ENCODE data around the gene EIF4A2. TPM values are rescaled to one million over a fixed set of nuclear protein-coding genes. Genes with fewer than 3 reads are reported as not detected.

Gene EIF4A2
- 100 to 1,000 TPM; 184 to 241 TPM for polyA plus RNA-seq

DNA sequence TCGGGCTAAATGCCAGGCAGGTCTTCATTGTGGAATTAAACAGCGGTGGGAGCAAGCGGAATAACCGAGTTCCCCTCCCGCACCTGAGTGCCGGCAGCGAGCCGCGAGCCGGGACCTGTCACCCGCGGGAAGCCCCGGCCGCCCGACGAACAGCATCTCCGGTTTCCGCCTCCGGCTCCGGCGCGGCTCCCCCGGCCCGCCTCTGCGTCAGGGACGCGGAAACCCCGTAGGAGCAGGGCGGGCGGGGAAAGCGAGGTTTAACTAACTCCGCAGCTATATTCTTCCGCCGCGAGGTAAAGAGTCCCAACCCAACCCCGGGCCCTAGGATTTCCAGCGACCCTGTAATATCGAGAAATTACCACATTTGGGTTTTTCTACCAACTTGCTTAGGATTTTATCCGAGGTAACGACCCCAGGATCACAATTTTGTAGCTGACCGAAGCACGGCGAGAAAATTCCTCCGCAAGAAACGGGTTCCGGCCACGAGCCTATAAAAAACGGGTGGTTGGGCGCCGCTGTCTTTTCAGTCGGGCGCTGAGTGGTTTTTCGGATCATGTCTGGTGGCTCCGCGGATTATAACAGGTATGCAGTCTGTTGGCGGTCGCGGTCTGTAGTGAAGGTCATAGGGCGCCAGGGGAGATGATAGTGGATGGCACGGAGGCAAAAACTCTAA lies at the start of gene EIF4A2:
Gene EIF4A2, plus strand, starts transcription at position 520 of the 673 bp plus-strand sequence. Its CDS starts 34 bp downstream, at position 554.
- H3K4me1 ChIP-seq (ENCODE audit: control insufficient read depth in 2 of 2, insufficient read depth in 2 of 2, low read length in 1 of 2), result no peaks in the 10 kb centered on the region
- peak within 1 kb of the TSS; percentile 96 to 98 for H3K27ac ChIP-seq (ENCODE audit: low read depth in 2 of 2, low read length in 1 of 2)
- H3K36me3 ChIP-seq (ENCODE audit: control insufficient read depth in 2 of 2, insufficient read depth in 2 of 2, low read length in 1 of 2), result peaks cover 12 to 14% of the 10 kb centered on the region in 2 donors
- peak within 1 kb of the TSS; percentile 96 to 100 for H3K4me3 ChIP-seq (ENCODE audit: low read depth in 1 of 2, low read length in 2 of 2)
- 0% methylated on average over 56 to 60 of the region's 60 CpGs for WGBS, 2 donors
- no peaks in the 10 kb centered on the region for H3K27me3 ChIP-seq (ENCODE audit: control insufficient read depth in 1 of 2, insufficient read depth in 2 of 2, low read length in 2 of 2)
- H3K9me3 ChIP-seq (ENCODE audit: control insufficient read depth in 2 of 2, insufficient read depth in 1 of 2, low read depth in 1 of 2, low read length in 1 of 2), result no peaks in the 10 kb centered on the region

DNA sequence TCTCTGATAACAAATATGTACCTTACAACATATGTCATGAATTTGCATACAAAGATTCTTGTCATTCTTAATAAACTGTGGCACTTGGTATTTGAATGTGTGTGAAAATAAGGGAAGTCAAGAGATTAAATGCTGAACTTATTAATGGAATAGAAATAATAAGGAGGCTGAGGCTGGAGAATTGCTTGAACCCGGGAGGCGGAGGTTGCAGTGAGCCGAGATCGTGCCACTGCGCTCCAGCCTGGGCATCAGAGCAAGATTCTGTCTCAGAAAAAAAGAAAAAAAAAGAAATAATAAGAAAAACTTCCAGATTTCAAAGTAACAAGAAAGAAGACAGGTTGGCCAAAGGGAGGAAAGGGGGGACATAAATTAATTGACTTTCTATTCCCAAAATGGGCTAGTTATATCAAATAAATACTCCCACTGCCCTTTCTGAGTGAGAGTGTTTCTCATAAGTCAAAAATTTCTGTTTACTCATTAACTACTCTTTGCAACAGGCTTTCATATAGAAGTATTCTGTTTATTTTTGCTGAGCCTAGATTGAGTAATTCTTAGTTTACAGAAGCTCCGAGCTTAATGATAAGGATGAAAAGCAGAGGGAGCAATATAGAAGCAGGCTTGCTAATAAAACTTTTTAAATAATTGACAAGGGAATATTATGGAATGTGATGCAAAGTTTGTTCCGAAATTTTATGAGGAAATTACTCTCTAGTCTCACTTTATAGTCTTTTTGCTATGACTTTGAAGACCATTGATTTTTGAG lies 40.6 kb upstream of the EIF4A2 start:
- 73 to 86% methylated on average over 7 of the region's 7 CpGs for WGBS, 2 donors
- H3K4me1 ChIP-seq (ENCODE audit: control insufficient read depth in 2 of 2, insufficient read depth in 2 of 2, low read length in 1 of 2), result no peaks in the 10 kb centered on the region
- no peak overlapping the region for H3K4me3 ChIP-seq (ENCODE audit: low read depth in 1 of 2, low read length in 2 of 2)
- no peak overlapping the region for H3K27ac ChIP-seq (ENCODE audit: low read depth in 2 of 2, low read length in 1 of 2)
- H3K9me3 ChIP-seq (ENCODE audit: control insufficient read depth in 2 of 2, insufficient read depth in 1 of 2, low read depth in 1 of 2, low read length in 1 of 2), result no peaks in the 10 kb centered on the region
- H3K27me3 ChIP-seq (ENCODE audit: control insufficient read depth in 1 of 2, insufficient read depth in 2 of 2, low read length in 2 of 2), result no peaks in the 10 kb centered on the region
- H3K36me3 ChIP-seq (ENCODE audit: control insufficient read depth in 2 of 2, insufficient read depth in 2 of 2, low read length in 1 of 2), result no peaks in the 10 kb centered on the region

DNA sequence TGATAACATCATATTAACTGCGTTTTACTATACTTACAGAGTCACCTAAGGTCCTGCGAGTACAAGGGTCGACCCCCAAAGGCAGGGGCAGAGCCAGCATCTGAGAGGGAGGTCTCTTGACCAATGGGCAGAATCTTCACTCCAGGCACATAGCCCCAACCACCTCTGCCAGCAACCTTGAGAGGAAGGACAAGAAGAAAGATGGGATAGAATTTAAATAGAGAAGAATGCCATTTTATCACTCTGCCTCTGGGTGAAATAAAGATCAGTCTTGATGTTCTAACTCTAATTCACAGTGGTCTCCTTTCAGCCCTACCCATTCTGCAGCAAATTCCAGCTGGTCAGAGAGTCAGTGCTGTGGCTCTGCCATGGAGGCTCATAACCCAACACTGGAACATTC lies 39.7 kb upstream of the EIF4A2 start:
- H3K27ac ChIP-seq (ENCODE audit: low read depth in 2 of 2, low read length in 1 of 2), result no peak overlapping the region
- no peaks in the 10 kb centered on the region for H3K36me3 ChIP-seq (ENCODE audit: control insufficient read depth in 2 of 2, insufficient read depth in 2 of 2, low read length in 1 of 2)
- WGBS, 2 donors, result 53 to 70% methylated on average over 3 of the region's 3 CpGs

DNA sequence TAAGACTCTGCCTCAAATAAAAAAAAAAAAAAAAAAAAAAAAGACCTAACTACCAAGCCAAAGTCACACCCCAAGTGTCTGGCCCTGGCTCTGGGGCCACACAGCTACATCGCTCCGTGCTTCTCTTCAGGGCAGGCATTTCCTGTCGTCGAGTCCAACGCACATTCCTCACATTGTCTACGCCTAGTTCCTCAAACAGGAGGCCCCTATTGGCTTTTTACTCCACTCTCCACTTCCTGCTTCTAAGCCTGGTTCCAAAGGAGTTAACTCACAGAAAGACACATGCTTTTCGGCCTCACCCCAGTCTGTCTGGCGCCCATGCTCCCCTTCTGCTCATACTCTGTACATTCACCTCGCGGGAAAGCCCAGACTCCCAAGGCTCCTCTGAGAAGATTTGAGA lies 37.4 kb upstream of the EIF4A2 start:
- no peaks in the 10 kb centered on the region for H3K9me3 ChIP-seq (ENCODE audit: control insufficient read depth in 2 of 2, insufficient read depth in 1 of 2, low read depth in 1 of 2, low read length in 1 of 2)
- peak overlapping the region in 1 of 2 donors; percentile 45 for H3K27ac ChIP-seq (ENCODE audit: low read depth in 2 of 2, low read length in 1 of 2)
- 28 to 31% methylated on average over 9 to 10 of the region's 10 CpGs for WGBS, 2 donors

More for the DNA sequence above, 39.7 kb upstream of the EIF4A2 start:
- Histone ChIP-seq H3K4me1 (ENCODE audit: control insufficient read depth in 2 of 2, insufficient read depth in 2 of 2, low read length in 1 of 2) (no peaks in the 10 kb centered on the region), H3K4me3 (ENCODE audit: low read depth in 1 of 2, low read length in 2 of 2) (no peak overlapping the region), H3K9me3 (ENCODE audit: control insufficient read depth in 2 of 2, insufficient read depth in 1 of 2, low read depth in 1 of 2, low read length in 1 of 2) (no peaks in the 10 kb centered on the region), H3K27me3 (ENCODE audit: control insufficient read depth in 1 of 2, insufficient read depth in 2 of 2, low read length in 2 of 2) (no peaks in the 10 kb centered on the region)

DNA sequence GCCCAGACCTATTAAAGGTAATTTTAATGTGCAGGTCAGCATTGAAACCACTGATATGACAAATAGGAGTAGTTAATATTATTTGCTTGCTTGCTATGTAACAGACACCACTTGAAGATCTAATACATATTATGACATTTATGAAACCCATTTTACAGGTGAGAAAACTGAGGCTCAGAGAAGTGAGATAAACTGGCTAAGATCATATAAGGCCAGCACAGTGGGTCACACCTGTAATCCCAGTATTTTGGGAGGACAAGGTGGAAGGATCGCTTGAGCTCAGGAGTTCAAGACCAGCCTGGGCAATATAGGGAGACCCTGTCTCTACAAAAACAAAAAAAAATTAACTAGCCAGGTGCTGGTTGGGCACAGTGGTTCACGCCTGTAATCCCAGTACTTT lies 33.1 kb upstream of the EIF4A2 start:
- Histone ChIP-seq H3K27me3 (ENCODE audit: control insufficient read depth in 1 of 2, insufficient read depth in 2 of 2, low read length in 2 of 2) (no peaks in the 10 kb centered on the region), H3K4me1 (ENCODE audit: control insufficient read depth in 2 of 2, insufficient read depth in 2 of 2, low read length in 1 of 2) (no peaks in the 10 kb centered on the region), H3K4me3 (ENCODE audit: low read depth in 1 of 2, low read length in 2 of 2) (no peak overlapping the region), H3K27ac (ENCODE audit: low read depth in 2 of 2, low read length in 1 of 2) (no peak overlapping the region), H3K36me3 (ENCODE audit: control insufficient read depth in 2 of 2, insufficient read depth in 2 of 2, low read length in 1 of 2) (no peaks in the 10 kb centered on the region), H3K9me3 (ENCODE audit: control insufficient read depth in 2 of 2, insufficient read depth in 1 of 2, low read depth in 1 of 2, low read length in 1 of 2) (no peaks in the 10 kb centered on the region)
- WGBS, 2 donors, result 95 to 97% methylated on average over 2 of the region's 2 CpGs

More for the DNA sequence above, 37.4 kb upstream of the EIF4A2 start:
- H3K4me1 ChIP-seq (ENCODE audit: control insufficient read depth in 2 of 2, insufficient read depth in 2 of 2, low read length in 1 of 2), result no peaks in the 10 kb centered on the region
- H3K36me3 ChIP-seq (ENCODE audit: control insufficient read depth in 2 of 2, insufficient read depth in 2 of 2, low read length in 1 of 2), result no peaks in the 10 kb centered on the region
- H3K4me3 ChIP-seq (ENCODE audit: low read depth in 1 of 2, low read length in 2 of 2), result no peak overlapping the region
- no peaks in the 10 kb centered on the region for H3K27me3 ChIP-seq (ENCODE audit: control insufficient read depth in 1 of 2, insufficient read depth in 2 of 2, low read length in 2 of 2)

DNA sequence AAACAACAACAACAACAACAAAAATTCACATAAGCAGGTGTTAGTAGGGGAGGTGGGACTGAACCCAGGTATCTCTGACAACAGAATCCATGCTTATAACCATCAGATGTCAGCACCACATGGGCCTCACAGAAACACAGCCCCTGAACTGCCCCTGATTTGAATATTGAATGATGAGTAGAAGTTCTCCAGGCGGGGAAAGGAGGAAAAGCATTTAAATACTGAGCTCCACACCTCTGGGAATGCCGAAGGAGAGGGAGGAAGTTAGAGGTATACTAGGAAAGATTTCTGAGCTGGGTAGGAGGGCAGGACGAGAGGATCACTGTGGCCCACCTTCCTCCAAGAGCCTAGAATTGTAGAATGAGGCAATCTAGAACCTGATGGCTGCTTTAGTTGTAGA lies 31.9 kb upstream of the EIF4A2 start:
- Histone ChIP-seq H3K4me1 (ENCODE audit: control insufficient read depth in 2 of 2, insufficient read depth in 2 of 2, low read length in 1 of 2) (no peaks in the 10 kb centered on the region), H3K36me3 (ENCODE audit: control insufficient read depth in 2 of 2, insufficient read depth in 2 of 2, low read length in 1 of 2) (no peaks in the 10 kb centered on the region), H3K27ac (ENCODE audit: low read depth in 2 of 2, low read length in 1 of 2) (no peak overlapping the region), H3K9me3 (ENCODE audit: control insufficient read depth in 2 of 2, insufficient read depth in 1 of 2, low read depth in 1 of 2, low read length in 1 of 2) (no peaks in the 10 kb centered on the region), H3K4me3 (ENCODE audit: low read depth in 1 of 2, low read length in 2 of 2) (no peak overlapping the region), H3K27me3 (ENCODE audit: control insufficient read depth in 1 of 2, insufficient read depth in 2 of 2, low read length in 2 of 2) (no peaks in the 10 kb centered on the region)
- WGBS, 2 donors, result 73 to 79% methylated on average over 3 of the region's 3 CpGs

DNA sequence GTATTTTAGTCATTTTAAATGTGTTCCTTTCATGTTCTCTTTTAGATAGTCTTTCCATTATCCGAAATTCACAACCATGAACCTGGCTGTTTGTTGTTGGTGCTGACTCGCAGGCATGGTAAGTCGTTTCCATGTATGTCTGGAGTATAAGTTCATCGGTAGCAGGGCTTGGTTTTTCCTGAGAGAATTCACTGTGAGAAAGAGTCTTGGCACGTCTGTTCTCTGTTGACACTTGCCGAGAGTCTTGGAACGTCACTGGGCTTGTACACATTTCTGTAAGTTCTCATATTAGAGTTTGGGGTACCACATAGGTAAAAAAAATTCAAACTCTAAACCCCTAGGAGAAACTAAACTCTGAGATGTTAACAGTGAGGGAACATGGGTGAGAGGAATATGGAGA lies 29.4 kb upstream of the EIF4A2 start:
- Histone ChIP-seq H3K4me3 (ENCODE audit: low read depth in 1 of 2, low read length in 2 of 2) (no peak overlapping the region), H3K36me3 (ENCODE audit: control insufficient read depth in 2 of 2, insufficient read depth in 2 of 2, low read length in 1 of 2) (no peaks in the 10 kb centered on the region), H3K27me3 (ENCODE audit: control insufficient read depth in 1 of 2, insufficient read depth in 2 of 2, low read length in 2 of 2) (no peaks in the 10 kb centered on the region), H3K27ac (ENCODE audit: low read depth in 2 of 2, low read length in 1 of 2) (peak overlapping the region in 1 of 2 donors; percentile 53), H3K9me3 (ENCODE audit: control insufficient read depth in 2 of 2, insufficient read depth in 1 of 2, low read depth in 1 of 2, low read length in 1 of 2) (no peaks in the 10 kb centered on the region), H3K4me1 (ENCODE audit: control insufficient read depth in 2 of 2, insufficient read depth in 2 of 2, low read length in 1 of 2) (no peaks in the 10 kb centered on the region)
- whole genome bisulfite sequencing, 2 donors, result 55 to 69% methylated on average over 7 of the region's 7 CpGs

DNA sequence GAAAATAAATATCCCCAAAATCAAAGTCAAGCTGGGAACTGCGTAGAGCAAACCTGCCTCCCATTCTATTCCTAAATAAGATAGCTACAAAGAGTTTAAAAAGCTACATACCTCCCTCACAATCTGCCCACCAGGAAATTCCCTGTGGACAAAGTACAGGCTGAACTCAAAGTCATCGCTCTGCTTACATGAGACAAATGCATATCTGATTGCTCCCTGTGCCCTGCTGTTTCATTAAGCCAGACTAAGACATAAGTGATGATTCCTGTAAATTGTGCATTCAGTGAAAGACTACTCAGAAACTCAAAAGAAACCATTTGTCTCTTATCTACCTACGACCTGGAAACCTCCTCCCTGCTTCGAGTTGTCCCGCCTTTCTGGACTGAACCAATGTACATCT lies 28.5 kb upstream of the EIF4A2 start:
- Histone ChIP-seq H3K36me3 (ENCODE audit: control insufficient read depth in 2 of 2, insufficient read depth in 2 of 2, low read length in 1 of 2) (no peaks in the 10 kb centered on the region), H3K27me3 (ENCODE audit: control insufficient read depth in 1 of 2, insufficient read depth in 2 of 2, low read length in 2 of 2) (no peaks in the 10 kb centered on the region), H3K4me3 (ENCODE audit: low read depth in 1 of 2, low read length in 2 of 2) (no peak overlapping the region), H3K27ac (ENCODE audit: low read depth in 2 of 2, low read length in 1 of 2) (no peak overlapping the region), H3K9me3 (ENCODE audit: control insufficient read depth in 2 of 2, insufficient read depth in 1 of 2, low read depth in 1 of 2, low read length in 1 of 2) (no peaks in the 10 kb centered on the region), H3K4me1 (ENCODE audit: control insufficient read depth in 2 of 2, insufficient read depth in 2 of 2, low read length in 1 of 2) (no peaks in the 10 kb centered on the region)
- WGBS, 2 donors, result 83 to 92% methylated on average over 5 of the region's 5 CpGs

DNA sequence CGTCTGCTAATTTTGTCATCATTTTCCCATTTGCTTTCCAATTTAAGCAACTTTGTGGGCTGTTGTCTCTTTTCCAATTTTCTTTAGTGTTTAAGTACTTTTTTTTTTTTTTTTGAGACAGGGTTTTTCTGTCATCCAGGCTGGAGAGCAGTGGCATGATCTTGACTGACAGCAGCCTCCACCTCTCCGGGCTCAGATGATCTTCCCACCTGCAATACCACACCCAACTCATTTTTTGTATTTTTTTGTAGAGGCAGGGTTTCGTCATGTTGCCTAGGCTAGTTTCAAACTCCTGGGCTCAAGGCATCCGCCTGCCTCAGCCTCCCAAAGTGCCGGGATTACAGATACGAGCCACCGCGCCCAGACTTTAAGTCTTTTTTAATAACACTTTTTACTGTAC lies 26.2 kb upstream of the EIF4A2 start:
- no peaks in the 10 kb centered on the region for H3K9me3 ChIP-seq (ENCODE audit: control insufficient read depth in 2 of 2, insufficient read depth in 1 of 2, low read depth in 1 of 2, low read length in 1 of 2)
- no peaks in the 10 kb centered on the region for H3K36me3 ChIP-seq (ENCODE audit: control insufficient read depth in 2 of 2, insufficient read depth in 2 of 2, low read length in 1 of 2)
- no peaks in the 10 kb centered on the region for H3K4me1 ChIP-seq (ENCODE audit: control insufficient read depth in 2 of 2, insufficient read depth in 2 of 2, low read length in 1 of 2)
- H3K27ac ChIP-seq (ENCODE audit: low read depth in 2 of 2, low read length in 1 of 2), result no peak overlapping the region
- H3K4me3 ChIP-seq (ENCODE audit: low read depth in 1 of 2, low read length in 2 of 2), result no peak overlapping the region
- H3K27me3 ChIP-seq (ENCODE audit: control insufficient read depth in 1 of 2, insufficient read depth in 2 of 2, low read length in 2 of 2), result no peaks in the 10 kb centered on the region
- 55 to 58% methylated on average over 8 of the region's 8 CpGs for WGBS, 2 donors
